A673 (cell line): ENCODE measurements around the gene SLC22A5.

ENCODE experiments used
- EZH2 ChIP-seq: fragments of 200-600 bp; sonication (generic); IDR thresholded peaks from 2 replicates; pipeline ENCODE4 v1.6.1; 2017; ENCODE audit warnings: borderline replicate concordance, low read depth, mild to moderate bottlenecking, mixed read lengths, antibody characterized with exemption, low read length; ENCODE audit not compliant: poor library complexity, severe bottlenecking
- TF ChIP-seq, protein P1 (sequence below): fragments of 300-800, 200-600 bp; sonication (generic); conservative IDR thresholded peaks from 2 replicates; pipeline ENCODE4 v1.5.1; 2017; ENCODE audit warnings: low read depth, mild to moderate bottlenecking, antibody characterized with exemption, low read length, moderate library complexity, mixed read lengths

DNA sequence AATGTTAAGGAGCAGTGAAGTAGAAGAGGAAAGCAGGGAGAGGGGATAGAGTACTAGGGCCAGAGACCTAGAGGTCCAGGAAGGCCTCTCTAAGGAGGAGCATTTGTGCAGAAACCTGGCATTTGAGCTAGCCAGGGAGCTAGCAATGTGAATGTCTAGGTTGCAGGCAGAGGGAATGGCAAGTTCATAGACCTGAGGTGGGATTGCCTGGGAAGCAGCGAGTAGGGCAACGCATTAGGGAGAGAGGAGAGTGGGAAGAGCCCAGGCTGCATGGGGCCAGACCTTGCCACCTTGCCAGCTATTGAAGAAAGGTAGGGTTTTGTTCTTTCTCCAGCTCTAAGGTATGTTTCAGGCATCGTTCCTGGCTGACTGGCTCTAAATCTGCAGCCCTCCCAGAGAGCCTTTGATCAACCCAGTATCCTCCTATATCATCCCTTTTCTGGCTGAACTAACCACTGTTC, 54.0 kb downstream of the SLC22A5 start:
- TF ChIP-seq, protein P1, sequence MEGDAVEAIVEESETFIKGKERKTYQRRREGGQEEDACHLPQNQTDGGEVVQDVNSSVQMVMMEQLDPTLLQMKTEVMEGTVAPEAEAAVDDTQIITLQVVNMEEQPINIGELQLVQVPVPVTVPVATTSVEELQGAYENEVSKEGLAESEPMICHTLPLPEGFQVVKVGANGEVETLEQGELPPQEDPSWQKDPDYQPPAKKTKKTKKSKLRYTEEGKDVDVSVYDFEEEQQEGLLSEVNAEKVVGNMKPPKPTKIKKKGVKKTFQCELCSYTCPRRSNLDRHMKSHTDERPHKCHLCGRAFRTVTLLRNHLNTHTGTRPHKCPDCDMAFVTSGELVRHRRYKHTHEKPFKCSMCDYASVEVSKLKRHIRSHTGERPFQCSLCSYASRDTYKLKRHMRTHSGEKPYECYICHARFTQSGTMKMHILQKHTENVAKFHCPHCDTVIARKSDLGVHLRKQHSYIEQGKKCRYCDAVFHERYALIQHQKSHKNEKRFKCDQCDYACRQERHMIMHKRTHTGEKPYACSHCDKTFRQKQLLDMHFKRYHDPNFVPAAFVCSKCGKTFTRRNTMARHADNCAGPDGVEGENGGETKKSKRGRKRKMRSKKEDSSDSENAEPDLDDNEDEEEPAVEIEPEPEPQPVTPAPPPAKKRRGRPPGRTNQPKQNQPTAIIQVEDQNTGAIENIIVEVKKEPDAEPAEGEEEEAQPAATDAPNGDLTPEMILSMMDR, result no peak
- TF ChIP-seq EZH2, result no peak
